ENCODE measurements around the gene DDIT3.
A peak's percentile ranks its signal among the peaks of the same experiment; 100 is the strongest.

DDIT3 gene

DNA sequence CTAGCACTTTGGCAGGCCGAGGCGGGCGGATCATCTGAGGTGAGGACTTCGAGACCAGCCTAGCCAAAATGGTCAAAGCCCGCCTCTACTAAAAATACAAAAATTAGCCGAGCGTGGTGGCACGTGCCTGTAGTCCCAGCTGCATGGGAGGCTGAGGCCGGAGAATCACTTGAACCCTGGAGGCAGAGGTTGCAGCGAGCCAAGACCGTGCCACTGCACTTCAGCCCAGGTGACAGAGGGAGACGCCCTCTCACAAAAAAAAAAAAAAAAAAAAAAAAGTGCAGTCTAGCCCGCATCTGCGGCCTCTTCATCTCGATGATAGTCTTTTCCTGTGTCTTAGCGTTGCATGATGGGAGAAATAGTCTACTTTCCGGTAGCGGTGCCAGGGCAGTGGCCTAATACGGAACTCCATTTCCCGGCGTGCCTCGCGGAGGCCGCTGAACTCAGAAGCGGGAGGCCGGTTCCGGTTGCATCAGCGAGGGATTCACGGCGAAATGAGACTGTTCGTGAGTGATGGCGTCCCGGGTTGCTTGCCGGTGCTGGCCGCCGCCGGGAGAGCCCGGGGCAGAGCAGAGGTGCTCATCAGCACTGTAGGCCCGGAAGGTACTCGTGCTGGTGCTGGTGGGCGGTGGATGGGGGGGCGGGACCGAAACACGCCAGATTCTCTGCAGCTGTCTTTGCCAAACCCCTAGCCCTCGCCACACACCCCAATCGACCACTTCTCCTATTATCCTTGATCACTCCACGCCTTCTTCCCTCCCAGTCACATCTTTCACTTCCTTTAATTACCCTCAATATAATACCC lies 32.5 kb downstream of the DDIT3 start, which contains the start of gene MARS1:
Gene MARS1 (plus strand): TSS at position 472 of the 805 bp plus-strand sequence. CDS start 23 bp downstream, at position 495.
- peaks cover 45% of the 10 kb centered on the region for H3K36me3 ChIP-seq (ENCODE audit: low read depth)
- no peaks in the 10 kb centered on the region for H3K9me3 ChIP-seq (ENCODE audit: severe bottlenecking)
- no peaks in the 10 kb centered on the region for H3K27me3 ChIP-seq (ENCODE audit: insufficient read depth, poor library complexity, severe bottlenecking)
- peak within 1 kb of the TSS; percentile 35 for H3K27ac ChIP-seq (ENCODE audit: poor library complexity, severe bottlenecking)
- peaks cover 5% of the 10 kb centered on the region for H3K4me1 ChIP-seq (ENCODE audit: insufficient read depth, poor library complexity, severe bottlenecking)
- DNase-seq (ENCODE audit: low spot score) (peak; percentile 92), ATAC-seq (ENCODE audit: low read depth) (peak; percentile 99)
- peak within 1 kb of the TSS; percentile 87 for H3K4me3 ChIP-seq (ENCODE audit: severe bottlenecking)
- TF ChIP-seq, protein P1, sequence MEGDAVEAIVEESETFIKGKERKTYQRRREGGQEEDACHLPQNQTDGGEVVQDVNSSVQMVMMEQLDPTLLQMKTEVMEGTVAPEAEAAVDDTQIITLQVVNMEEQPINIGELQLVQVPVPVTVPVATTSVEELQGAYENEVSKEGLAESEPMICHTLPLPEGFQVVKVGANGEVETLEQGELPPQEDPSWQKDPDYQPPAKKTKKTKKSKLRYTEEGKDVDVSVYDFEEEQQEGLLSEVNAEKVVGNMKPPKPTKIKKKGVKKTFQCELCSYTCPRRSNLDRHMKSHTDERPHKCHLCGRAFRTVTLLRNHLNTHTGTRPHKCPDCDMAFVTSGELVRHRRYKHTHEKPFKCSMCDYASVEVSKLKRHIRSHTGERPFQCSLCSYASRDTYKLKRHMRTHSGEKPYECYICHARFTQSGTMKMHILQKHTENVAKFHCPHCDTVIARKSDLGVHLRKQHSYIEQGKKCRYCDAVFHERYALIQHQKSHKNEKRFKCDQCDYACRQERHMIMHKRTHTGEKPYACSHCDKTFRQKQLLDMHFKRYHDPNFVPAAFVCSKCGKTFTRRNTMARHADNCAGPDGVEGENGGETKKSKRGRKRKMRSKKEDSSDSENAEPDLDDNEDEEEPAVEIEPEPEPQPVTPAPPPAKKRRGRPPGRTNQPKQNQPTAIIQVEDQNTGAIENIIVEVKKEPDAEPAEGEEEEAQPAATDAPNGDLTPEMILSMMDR (IDR thresholded peaks at IDR 0.05; ENCODE audit: poor library complexity, severe bottlenecking) = peak; percentile 59

DNA sequence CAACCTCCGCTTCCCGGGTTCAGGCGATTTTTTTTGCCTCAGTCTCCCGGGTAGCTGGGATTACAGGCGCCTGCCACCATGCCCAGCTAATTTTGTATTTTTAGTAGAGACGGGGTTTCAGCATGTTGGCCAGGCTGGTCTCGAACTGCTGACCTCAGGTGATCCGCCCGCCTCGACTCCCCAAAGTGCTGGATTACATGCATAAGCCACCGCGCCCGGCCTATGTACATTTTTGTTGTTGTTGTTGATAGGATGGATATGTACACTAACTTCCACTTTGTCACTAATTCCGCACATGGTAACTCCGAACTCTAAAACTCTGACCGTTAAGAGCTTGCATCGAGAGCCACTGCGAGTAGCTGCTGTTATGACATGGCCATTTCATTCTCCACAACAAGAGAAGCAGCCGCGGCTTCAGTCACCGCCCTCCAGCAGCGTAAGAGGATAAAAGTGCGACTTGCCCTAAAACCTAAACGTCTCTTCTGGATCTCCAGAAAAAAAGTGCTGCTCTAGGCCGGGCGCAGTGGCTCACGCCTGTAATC lies 33.2 kb downstream of the DDIT3 start:
- H3K36me3 ChIP-seq (ENCODE audit: low read depth) = peaks cover 38% of the 10 kb centered on the region
- ATAC-seq (ENCODE audit: low read depth) = no peak
- no peak overlapping the region for H3K27ac ChIP-seq (ENCODE audit: poor library complexity, severe bottlenecking)
- TF ChIP-seq, protein P1 (IDR thresholded peaks at IDR 0.05; ENCODE audit: poor library complexity, severe bottlenecking) = no peak
- no peaks in the 10 kb centered on the region for H3K9me3 ChIP-seq (ENCODE audit: severe bottlenecking)
- peak overlapping the region; percentile 87 for H3K4me3 ChIP-seq (ENCODE audit: severe bottlenecking)
- DNase-seq (ENCODE audit: low spot score) = no peak
- H3K27me3 ChIP-seq (ENCODE audit: insufficient read depth, poor library complexity, severe bottlenecking) = no peaks in the 10 kb centered on the region
- peaks cover 5% of the 10 kb centered on the region for H3K4me1 ChIP-seq (ENCODE audit: insufficient read depth, poor library complexity, severe bottlenecking)

DNA sequence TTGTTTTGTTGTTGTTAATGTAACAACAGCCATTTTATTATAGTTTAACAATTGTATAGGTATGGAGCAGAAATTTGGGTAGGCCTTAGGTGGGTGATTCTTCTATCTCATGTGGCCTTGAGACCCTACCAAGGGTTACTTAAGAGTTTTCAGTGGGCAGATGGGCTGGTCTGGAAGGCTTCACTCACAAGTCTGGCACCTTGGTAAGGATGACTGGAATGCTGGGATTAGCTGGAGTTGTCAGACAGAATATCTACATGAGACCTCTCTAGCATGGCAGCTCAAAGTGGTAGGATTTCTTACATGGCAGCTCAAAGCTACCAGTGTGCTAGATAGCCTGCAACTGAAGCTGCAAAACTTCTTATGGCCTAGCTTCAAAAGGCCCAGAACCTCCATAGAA lies 34.6 kb downstream of the DDIT3 start:
- no peak for ATAC-seq (ENCODE audit: low read depth)
- Histone ChIP-seq H3K27ac (ENCODE audit: poor library complexity, severe bottlenecking) (no peak overlapping the region), H3K4me3 (ENCODE audit: severe bottlenecking) (no peak overlapping the region), H3K27me3 (ENCODE audit: insufficient read depth, poor library complexity, severe bottlenecking) (no peaks in the 10 kb centered on the region), H3K9me3 (ENCODE audit: severe bottlenecking) (no peaks in the 10 kb centered on the region), H3K36me3 (ENCODE audit: low read depth) (peaks cover 24% of the 10 kb centered on the region), H3K4me1 (ENCODE audit: insufficient read depth, poor library complexity, severe bottlenecking) (peaks cover 5% of the 10 kb centered on the region)
- TF ChIP-seq, protein P1 (IDR thresholded peaks at IDR 0.05; ENCODE audit: poor library complexity, severe bottlenecking) = no peak
- DNase-seq (ENCODE audit: low spot score) = no peak

DNA sequence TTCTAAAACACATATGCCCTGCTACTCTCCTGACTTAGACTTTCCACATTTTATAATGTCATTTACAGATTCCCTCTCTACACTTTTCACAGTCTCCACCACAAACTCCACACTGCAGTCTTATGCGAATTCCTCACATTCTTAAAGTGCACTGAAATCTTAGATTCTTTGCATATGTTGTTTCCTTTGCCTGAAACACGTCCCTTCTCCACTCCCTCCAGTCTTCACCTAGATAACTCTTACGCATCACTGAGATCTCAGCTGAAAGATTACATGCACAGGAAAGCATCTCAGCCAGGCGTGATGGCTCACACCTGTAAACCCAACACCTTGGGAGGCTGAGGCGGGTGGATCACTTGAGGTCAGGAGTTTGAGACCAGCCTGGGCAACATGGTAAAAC lies 36.8 kb downstream of the DDIT3 start:
- TF ChIP-seq, protein P1 (IDR thresholded peaks at IDR 0.05; ENCODE audit: poor library complexity, severe bottlenecking) = no peak
- H3K27ac ChIP-seq (ENCODE audit: poor library complexity, severe bottlenecking) = no peak overlapping the region
- no peaks in the 10 kb centered on the region for H3K4me1 ChIP-seq (ENCODE audit: insufficient read depth, poor library complexity, severe bottlenecking)
- H3K9me3 ChIP-seq (ENCODE audit: severe bottlenecking) = no peaks in the 10 kb centered on the region
- no peaks in the 10 kb centered on the region for H3K27me3 ChIP-seq (ENCODE audit: insufficient read depth, poor library complexity, severe bottlenecking)
- ATAC-seq (ENCODE audit: low read depth) = no peak
- peaks cover 3% of the 10 kb centered on the region; the same call in 1 of the 2 replicates for H3K36me3 ChIP-seq (ENCODE audit: low read depth)
- H3K4me3 ChIP-seq (ENCODE audit: severe bottlenecking) = no peak overlapping the region
- no peak for DNase-seq (ENCODE audit: low spot score)

DNA sequence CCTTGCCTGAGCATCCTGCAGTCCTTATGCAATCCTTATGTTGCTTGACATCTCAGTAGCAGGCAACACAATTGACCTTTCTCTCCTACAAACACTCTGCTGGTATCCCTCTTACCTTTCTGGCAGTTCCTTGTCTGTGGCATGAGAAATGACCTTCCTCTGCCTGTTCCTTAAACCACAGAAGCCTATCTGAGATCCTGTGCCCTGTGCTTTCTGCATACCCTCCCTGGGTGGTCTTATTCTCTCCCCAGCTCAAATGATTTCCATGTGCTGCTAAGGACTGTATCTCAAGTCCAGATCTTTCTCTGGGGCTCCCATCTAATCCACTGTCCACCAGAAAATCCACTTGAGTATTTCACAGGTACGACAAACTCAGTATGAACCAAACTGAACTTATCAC lies 38.6 kb downstream of the DDIT3 start:
- Histone ChIP-seq H3K27me3 (ENCODE audit: insufficient read depth, poor library complexity, severe bottlenecking) (peaks cover 2% of the 10 kb centered on the region), H3K4me1 (ENCODE audit: insufficient read depth, poor library complexity, severe bottlenecking) (no peaks in the 10 kb centered on the region), H3K4me3 (ENCODE audit: severe bottlenecking) (no peak overlapping the region), H3K36me3 (ENCODE audit: low read depth) (no peaks in the 10 kb centered on the region), H3K27ac (ENCODE audit: poor library complexity, severe bottlenecking) (no peak overlapping the region), H3K9me3 (ENCODE audit: severe bottlenecking) (no peaks in the 10 kb centered on the region)
- TF ChIP-seq, protein P1 (IDR thresholded peaks at IDR 0.05; ENCODE audit: poor library complexity, severe bottlenecking) = no peak
- no peak for DNase-seq (ENCODE audit: low spot score)
- no peak for ATAC-seq (ENCODE audit: low read depth)
